T-helper 22 cell (primary cell): ENCODE data around the gene FAM83D.

Experiments
- DNase-seq: peaks from one replicate; pipeline ENCODE4 v3.0.0-alpha.2; 2020; ENCODE audit warnings: low read depth

The FAM83D gene

GRCh38 chr20:38895098-38895949 lies 30.9 kb upstream of the FAM83D start:
- DNase-seq = no peak

DNA sequence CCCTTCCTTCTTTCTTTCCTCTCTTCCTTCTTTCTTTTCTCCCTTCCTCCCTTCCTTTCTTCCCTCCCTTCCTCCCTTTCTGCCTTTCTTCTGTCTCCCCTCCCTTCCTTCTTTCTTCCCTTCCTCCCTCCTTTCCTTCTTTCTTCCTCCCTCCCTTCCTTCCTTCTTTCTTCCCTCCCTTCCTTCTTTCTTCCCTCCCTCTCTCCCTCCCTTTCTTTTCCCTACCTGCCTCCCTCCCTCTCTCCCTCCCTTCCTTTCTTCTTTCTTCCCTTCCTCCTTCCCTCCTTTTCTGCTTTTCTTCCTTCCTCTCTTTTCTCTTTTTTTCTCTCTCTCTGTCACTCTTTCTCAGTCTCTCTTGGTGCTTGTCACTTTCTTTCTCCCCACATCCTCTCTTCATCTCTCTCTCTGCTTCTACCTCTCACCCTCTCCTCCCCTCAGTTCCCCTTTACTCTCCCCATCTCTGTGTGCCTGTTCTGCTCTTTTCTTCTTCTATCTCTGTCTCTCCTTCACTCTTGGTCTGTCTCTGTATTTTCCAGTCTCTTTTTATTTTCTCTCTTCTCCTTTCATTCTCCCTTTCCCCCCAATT lies 30.1 kb upstream of the FAM83D start:
- DNase-seq = no peak

DNA sequence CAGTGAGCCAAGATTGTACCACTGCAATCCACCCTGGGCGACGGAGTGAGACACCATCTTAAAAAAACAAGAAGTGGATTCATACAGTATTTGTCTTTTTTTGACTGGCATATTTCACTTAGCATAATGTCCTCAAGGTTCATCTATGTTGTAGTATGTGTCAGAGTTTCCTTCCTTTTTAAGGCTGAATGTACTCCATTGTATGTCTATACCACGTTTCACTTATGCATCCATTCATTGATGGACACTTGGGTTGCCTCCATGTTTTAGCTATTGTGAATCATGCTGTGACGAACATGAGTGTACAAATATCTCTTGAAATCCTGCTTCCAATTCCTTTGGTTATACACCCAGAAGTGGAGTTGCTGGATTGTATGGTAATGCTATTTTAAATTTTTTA lies 28.9 kb upstream of the FAM83D start:
- no peak for DNase-seq

GRCh38 chr20:38900606-38901005 lies 25.6 kb upstream of the FAM83D start:
- no peak for DNase-seq

- DNase-seq = no peak
These were observed 23.6 kb upstream of the FAM83D start for GRCh38 chr20:38902601-38903000.

DNA sequence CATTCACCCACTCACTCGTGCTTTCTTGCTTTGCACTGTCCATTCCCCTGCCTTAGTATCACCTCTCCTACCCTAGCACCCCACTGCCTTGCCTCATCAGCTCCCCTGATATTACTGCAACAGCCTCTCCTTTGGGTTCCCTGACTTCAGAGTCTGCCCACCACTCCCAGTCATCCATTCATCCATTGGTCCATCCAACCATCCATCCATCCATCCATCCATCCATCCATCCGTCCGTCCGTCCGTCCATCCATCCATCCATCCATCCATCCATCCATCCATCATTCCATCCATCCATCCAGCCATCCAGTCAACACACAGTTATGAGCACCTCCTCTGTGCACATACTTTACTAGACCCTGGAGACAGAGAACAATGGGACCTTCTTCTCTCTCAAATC lies 22.9 kb upstream of the FAM83D start:
- no peak for DNase-seq

GRCh38 chr20:38905375-38905774 lies 20.8 kb upstream of the FAM83D start:
- no peak for DNase-seq

GRCh38 chr20:38907918-38908677 lies 18.1 kb upstream of the FAM83D start:
- no peak for DNase-seq

- no peak for DNase-seq
These were observed 10.9 kb upstream of the FAM83D start for GRCh38 chr20:38915355-38915754.

DNA sequence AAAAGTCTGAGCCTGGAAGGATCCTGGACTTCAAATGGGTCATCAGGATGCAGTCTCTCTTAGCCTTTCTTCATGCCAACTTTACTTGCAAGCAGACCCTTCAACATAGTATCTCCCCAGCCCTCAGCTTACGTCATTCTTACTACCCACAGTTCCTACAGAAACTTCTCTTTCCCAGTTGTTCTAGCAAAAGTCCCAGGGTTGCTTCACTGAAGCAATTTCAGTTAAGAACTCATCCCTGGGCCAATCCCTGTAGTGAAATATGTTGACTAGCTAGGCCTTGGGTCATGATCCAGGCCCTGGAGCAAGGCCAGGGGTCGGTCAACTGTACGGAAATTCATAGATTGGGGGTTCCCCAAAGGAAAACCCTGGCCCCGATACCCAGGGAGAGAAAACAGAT lies 8.6 kb upstream of the FAM83D start:
- no peak for DNase-seq

DNA sequence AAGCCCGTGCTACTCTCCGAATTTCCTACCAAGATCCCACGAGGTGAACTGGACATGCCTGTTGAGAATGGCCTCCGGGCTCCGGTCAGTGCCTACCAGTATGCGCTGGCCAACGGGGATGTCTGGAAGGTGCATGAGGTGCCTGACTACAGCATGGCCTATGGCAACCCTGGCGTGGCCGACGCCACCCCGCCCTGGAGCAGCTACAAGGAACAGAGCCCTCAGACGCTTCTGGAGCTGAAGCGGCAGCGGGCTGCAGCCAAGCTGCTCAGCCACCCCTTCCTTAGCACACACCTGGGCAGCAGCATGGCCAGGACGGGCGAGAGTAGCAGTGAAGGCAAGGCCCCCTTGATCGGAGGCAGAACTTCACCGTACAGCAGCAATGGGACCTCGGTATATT lies 8.0 kb upstream of the FAM83D start:
- DNase-seq = no peak

GRCh38 chr20:38919683-38920082 lies 6.5 kb upstream of the FAM83D start:
- no peak for DNase-seq

GRCh38 chr20:38920411-38920810 lies 5.8 kb upstream of the FAM83D start:
- no peak for DNase-seq

- DNase-seq = no peak
These were observed 5.4 kb upstream of the FAM83D start for GRCh38 chr20:38920851-38921250.

DNA sequence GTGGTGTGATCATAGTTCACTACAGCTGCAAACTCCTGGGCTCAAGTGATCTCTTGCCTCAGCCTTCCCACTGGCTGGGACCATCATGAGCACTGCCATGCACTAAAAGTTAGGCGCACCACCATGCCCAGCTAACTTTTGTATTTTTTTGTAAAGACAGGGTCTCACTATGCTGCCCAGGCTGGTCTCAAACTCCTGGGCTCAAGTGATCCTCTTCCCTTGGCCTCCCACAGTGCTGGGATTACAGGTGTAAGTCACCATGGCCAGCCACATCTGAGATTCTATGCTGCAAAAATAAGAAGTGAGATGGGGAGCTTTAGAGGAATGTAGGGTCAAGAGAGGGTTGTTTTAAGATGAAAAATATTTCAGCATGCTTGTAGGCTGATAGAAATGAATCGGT lies 1.5 kb upstream of the FAM83D start:
- DNase-seq = no peak

- no peak for DNase-seq
These were observed 858 bp downstream of the FAM83D start for GRCh38 chr20:38926934-38927616.

DNA sequence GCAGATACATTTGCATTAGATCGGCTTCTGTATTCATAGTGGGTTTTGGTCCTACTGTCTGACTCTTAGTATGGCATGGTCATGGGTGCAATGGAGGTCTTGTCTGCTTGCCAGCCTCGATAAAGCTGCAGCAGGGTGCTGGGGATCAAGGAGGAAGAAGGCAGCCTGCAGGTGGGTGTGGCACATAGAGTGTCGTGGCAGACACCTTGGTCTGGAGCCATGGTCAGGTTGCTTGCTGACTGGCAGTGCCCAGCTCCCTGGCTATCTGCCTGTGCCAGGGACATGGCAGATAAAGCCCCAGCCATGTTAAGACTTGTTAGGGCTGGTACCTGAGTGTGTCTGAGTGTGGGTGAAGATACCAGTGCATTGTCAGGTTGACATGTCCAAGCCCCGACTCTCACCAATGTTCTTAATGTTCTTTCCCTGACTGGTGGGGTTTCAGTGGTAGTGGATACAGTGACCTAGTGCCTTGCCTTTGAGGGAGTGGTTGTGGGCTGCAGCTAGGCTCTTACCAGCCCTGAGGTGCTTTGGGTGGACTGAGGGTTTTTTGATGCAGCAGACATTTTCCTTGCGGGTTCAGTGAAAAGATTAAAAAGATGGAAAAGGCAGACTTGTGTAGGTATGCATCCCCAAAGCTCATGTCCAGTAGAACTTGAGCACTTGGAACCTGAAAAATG lies 1.8 kb downstream of the FAM83D start:
- no peak for DNase-seq

GRCh38 chr20:38930242-38930569 lies 4.0 kb downstream of the FAM83D start:
- no peak for DNase-seq

DNA sequence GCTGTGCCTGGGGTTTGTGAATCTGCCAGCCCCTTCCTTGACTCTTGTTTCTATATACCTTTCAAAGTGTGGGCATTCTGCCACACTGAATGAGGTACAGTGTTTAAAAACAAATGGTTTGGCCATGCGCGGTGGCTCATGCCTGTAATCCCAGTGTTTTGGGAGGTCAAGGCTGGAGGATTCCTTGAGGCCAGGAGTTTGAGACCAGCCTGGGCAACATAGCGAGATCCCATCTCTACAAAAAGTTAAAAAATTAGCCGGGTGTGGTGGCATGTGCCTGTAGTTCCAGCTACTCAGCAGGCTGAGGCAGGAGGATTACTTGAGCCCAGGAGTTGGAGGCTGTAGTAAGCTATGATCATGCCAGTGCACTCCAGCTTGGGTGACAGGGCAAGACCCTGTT lies 5.8 kb downstream of the FAM83D start:
- DNase-seq = no peak

GRCh38 chr20:38932457-38933120 lies 6.4 kb downstream of the FAM83D start:
- DNase-seq = no peak

DNA sequence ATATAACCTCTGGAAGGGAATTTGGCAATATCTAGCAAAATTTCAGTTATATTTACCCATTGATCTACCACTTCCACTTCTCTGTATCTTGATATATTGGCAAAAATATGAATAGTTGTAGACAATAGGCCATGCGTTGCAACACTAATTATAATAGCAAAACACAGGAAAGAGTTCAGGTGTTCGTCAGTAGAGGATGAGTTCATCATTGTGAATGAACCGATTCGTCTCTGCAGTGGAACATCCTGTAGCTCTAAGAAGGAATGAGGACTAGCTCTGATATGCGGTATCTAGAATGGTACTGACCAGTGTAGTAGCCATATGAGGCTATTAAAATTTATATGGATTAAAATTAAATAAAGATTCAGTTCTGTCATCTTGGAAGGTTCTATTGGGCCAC lies 8.3 kb downstream of the FAM83D start:
- DNase-seq = no peak

- no peak for DNase-seq
These were observed 9.1 kb downstream of the FAM83D start for GRCh38 chr20:38935285-38935684.
